WERI-Rb-1 (cell line): ENCODE results near the gene JOSD1.

Source experiments
- DNase-seq: peaks from one replicate; pipeline ENCODE4 v3.0.0-alpha.2; 2020
- H3K27ac ChIP-seq: fragments of 250-450 bp; sonication (Bioruptor Pico); 2 replicates; pipeline ENCODE4 v1.5.1; 2020; ENCODE audit warnings: mild to moderate bottlenecking, moderate library complexity
- H3K27me3 ChIP-seq: fragments of 250-450 bp; sonication (Bioruptor Pico); 2 replicates; pipeline ENCODE4 v1.5.1; 2021; ENCODE audit warnings: mild to moderate bottlenecking, low read depth, moderate library complexity; ENCODE audit not compliant: insufficient read depth, severe bottlenecking
- H3K36me3 ChIP-seq: fragments of 250-450 bp; sonication (Bioruptor Pico); 2 replicates; pipeline ENCODE4 v1.5.1; 2020; ENCODE audit warnings: mild to moderate bottlenecking, moderate library complexity
- H3K4me3 ChIP-seq: 2 replicates; pipeline ENCODE4 v1.5.1; 2011; ENCODE audit warnings: low read depth, mild to moderate bottlenecking, control low read depth, low read length
- H3K9me3 ChIP-seq: fragments of 250-450 bp; sonication (Bioruptor Pico); 2 replicates; pipeline ENCODE4 v1.5.1; 2021; ENCODE audit warnings: mild to moderate bottlenecking, moderate library complexity; ENCODE audit not compliant: severe bottlenecking
- CTCF ChIP-seq: IDR thresholded peaks from 2 replicates; pipeline ENCODE4 v1.5.1; 2011; ENCODE audit warnings: low read depth, mild to moderate bottlenecking, control low read depth, inconsistent platforms, low read length

JOSD1 gene

GRCh38 chr22:38731703-38732161 lies 31.0 kb upstream of the JOSD1 start:
- Histone ChIP-seq H3K27ac (peak overlapping the region; percentile 29; the same call in 1 of the 2 replicates), H3K36me3 (peaks cover 98% of the 10 kb centered on the region), H3K9me3 (no peaks in the 10 kb centered on the region), H3K4me3 (no peak overlapping the region), H3K27me3 (no peaks in the 10 kb centered on the region)
- no peak for DNase-seq
- no peak for TF ChIP-seq CTCF

GRCh38 chr22:38730411-38730871 lies 29.7 kb upstream of the JOSD1 start:
- TF ChIP-seq CTCF = no peak
- peaks cover 98% of the 10 kb centered on the region for H3K36me3 ChIP-seq
- H3K4me3 ChIP-seq = no peak overlapping the region
- H3K27me3 ChIP-seq = no peaks in the 10 kb centered on the region
- H3K9me3 ChIP-seq = no peaks in the 10 kb centered on the region
- DNase-seq = no peak
- no peak overlapping the region for H3K27ac ChIP-seq

GRCh38 chr22:38729946-38730345 lies 29.2 kb upstream of the JOSD1 start:
- Histone ChIP-seq H3K27me3 (no peaks in the 10 kb centered on the region), H3K27ac (no peak overlapping the region), H3K9me3 (no peaks in the 10 kb centered on the region), H3K36me3 (peaks cover 99% of the 10 kb centered on the region), H3K4me3 (no peak overlapping the region)
- TF ChIP-seq CTCF = no peak
- no peak for DNase-seq

GRCh38 chr22:38728871-38729796 lies 28.4 kb upstream of the JOSD1 start:
- Histone ChIP-seq H3K9me3 (no peaks in the 10 kb centered on the region), H3K27me3 (no peaks in the 10 kb centered on the region), H3K27ac (no peak overlapping the region), H3K4me3 (no peak overlapping the region), H3K36me3 (peaks cover 100% of the 10 kb centered on the region)
- no peak for DNase-seq
- no peak for TF ChIP-seq CTCF

GRCh38 chr22:38727530-38728451 lies 27.0 kb upstream of the JOSD1 start:
- Histone ChIP-seq H3K36me3 (peaks cover 100% of the 10 kb centered on the region), H3K9me3 (no peaks in the 10 kb centered on the region), H3K27ac (no peak overlapping the region), H3K27me3 (no peaks in the 10 kb centered on the region), H3K4me3 (no peak overlapping the region)
- no peak for DNase-seq
- no peak for TF ChIP-seq CTCF
